GM12892 (cell line): ENCODE measurements around the gene POLR1H.

Source experiments
- POLR2A ChIP-seq: IDR thresholded peaks from 2 replicates; pipeline ENCODE4 v1.6.1; 2011; ENCODE audit warnings: low read depth, low read length, control low read depth
- POLR2AphosphoS5 ChIP-seq: IDR thresholded peaks from 2 replicates; pipeline ENCODE4 v1.6.1; 2011; ENCODE audit warnings: low read depth, low read length, control low read depth
- TAF1 ChIP-seq: IDR thresholded peaks from 2 replicates; pipeline ENCODE4 v1.6.1; 2011; ENCODE audit warnings: low read depth, mild to moderate bottlenecking, control low read depth, low read length, borderline replicate concordance

- no peak for TF ChIP-seq POLR2AphosphoS5
- TF ChIP-seq POLR2A: no peak
- TF ChIP-seq TAF1: no peak
Observed at GRCh38 chr6:30055513-30055912, 5.6 kb upstream of the POLR1H start.
